Stimulated activated CD4-positive, alpha-beta T cell treated with anti-CD3 and anti-CD28 coated beads, Interleukin-4, amount 100 ng/mL, for 48 hours (primary cell): Measurements from ENCODE around the gene TPK1.
"Not testable (repeated sequence)": the region's sequence is repeated elsewhere in the genome, so short reads cannot be mapped to it uniquely, and the experiment has no call there.

Experiments
- DNase-seq, 2 donors: peaks; one replicate each; pipeline ENCODE4 v3.0.0-alpha.2; 2020; ENCODE audit warnings: low read depth in 2 of 2

Gene TPK1

DNA sequence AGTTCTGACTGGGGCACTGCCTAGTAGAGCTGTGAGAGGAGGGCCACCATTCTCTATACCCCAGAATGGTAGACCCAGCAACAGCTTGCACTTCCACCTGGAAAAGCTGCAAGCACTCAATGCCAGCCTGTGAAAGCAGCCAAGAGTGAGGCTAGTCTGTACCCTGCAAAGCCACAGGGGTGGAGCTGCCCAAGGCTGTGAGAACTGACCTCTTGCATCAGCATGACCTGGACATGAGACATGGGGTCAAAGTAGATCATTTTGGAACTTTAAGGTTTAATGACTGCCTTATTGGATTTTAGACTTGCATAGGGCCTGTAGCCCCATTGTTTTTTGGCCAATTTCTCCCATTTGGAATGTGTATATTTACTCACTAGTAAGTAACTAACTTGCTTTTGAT, 206.3 kb downstream of the TPK1 start:
- no peak for DNase-seq

DNA sequence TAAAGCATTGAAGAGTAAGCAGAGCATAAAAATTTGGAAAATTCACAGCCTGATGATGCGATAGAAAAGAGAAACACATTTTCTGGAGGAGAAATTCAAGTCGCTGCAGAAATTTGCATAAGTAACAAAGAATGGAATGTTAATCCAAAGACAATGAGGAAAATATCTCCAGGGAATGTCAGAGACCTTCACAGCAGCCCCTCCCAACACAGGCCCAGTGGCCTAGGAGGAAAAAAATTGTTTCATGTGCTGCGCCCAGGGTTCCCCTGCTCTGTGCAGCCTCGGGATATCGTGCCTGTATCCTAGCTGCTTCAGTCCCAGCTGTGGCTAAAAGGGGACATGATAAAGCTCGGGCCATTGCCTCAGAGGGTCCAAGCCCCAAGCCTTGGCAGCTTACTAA, 206.8 kb downstream of the TPK1 start:
- DNase-seq, result no peak

DNA sequence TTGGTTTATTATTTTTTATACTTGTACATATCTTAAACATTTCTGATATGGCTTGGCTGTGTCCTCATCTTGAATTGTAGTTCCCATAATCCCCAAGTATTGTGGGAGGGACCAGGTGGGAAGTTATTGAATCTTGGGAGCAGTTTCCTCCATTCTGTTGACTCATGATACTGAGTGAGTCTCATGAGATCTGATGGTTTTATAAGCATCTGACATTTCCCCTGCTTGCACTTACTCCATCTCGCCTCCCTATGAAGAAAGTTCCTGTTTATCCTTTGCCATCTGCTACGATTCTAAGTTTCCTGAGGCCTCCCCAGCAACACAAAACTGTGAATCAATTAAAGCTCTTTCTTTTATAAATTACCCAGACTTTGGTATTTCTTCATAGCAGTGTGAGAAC, 207.7 kb downstream of the TPK1 start:
- DNase-seq, result no peak

DNA sequence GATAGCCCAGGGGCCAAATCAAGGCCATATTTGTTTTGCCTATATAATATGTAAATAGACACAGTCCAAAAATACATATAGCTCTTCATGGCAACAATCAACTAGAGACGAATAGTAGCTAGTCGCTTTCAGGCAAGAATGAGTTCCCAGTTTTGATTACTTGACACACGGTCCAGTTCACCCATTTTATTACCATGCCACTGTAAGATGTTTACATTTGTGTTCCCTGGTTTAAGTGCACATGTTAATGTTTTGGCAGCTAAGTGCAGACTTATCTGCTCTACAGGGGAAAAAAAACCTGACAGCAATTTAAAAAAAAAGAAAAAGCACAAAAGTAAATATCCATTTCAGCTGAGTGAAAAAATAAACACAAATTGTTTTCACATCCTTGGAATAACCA, 213.1 kb downstream of the TPK1 start:
- DNase-seq, result no peak

DNA sequence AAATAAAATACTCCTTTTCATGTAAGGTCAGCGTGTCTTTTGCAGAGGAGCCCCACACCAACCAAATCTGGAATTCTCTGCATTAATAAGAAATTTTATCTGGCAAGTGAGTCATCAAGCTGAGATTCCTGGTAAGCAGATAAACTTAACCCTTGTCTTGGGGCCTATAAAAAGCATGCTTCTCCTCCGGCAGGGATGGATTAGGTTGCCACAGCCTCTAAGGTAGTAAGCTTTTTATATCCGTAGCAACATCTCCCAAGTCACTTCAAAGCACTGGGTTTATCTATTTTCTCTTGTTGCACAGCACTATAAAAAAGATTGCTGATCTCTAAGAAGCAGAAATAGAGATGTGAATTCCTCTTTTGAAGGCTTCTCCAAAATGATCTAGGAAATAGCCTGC, 229.6 kb downstream of the TPK1 start:
- DNase-seq, result no peak

DNA sequence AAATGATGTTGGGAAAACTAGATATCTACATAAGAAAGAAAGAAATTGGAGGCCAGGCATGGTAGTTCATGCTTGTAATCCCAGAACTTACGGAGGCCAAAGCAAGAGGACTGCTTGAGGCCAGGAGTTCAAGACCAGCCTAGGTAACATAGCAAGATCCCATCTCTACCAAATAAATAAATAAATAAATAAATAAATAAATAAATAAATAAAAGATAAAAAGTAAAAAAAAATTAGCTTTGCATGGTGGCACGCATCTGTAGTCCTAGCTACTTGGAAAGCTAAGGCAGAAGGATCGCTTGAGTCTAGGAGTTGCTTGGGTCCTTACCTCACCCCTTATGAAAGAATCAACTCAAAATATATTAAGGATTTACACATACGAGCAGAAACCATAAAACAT, 238.9 kb downstream of the TPK1 start:
- DNase-seq, result no peak

DNA sequence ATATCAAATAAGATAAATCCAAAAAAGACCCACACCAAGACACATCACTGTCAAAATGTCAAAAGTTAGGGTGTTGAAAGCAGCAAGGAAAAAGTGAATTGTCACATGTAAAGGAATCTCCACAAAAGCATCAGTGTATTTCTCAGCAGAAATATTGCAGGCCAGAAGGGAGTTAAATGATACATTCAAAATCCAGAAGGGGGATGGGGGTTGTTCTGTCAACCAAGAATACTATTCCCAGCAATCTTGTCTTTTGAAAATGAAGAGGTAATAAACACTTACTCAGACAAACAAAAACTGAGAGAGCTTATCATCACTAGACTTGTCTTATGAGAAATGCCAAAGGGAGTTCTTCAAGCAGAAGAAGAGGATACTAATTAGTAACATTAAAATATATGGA, 241.3 kb downstream of the TPK1 start:
- DNase-seq, result no peak

DNA sequence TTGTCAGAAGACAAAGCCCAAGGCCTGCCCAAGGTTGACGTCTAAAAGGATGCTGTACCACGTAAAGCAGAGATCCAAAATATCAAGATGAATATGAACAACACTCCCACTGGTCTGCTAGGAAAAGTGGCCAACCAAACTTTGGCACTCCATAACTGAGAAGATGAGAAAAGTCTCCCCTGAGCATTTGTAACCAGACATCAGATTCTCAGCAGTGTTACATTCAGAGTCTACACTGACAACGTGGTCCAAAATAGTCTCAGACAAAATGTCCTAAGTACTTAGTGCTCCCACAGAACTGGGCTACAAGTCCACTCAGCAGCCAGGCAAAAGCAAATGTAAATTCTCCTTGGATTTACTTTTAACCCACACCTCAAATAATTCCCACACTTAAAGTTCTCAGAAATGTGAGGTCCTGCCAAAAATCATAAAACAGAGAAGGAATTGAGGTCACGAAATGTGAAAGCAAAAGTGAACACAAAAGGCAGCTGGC, 247.2 kb downstream of the TPK1 start:
- DNase-seq, result no peak

DNA sequence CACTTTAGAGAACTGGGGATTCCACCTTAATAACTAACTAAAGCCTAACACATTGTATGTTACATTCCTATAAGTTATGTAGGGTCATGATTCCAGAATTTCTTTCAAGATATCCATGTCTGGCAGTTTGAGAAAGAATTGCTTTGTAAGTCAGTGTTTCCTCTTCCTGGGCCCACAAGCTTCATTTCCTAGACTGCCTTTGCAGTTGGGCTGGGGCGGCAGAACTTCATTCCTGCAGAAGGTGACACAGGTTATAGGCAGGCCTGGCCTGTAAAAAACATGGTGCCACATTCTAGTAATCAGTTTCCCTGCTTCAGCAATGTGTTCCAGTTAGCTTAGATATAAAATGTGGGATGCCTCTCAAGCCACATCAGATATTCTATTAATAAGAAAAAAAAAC, 248.2 kb downstream of the TPK1 start:
- no peak for DNase-seq

DNA sequence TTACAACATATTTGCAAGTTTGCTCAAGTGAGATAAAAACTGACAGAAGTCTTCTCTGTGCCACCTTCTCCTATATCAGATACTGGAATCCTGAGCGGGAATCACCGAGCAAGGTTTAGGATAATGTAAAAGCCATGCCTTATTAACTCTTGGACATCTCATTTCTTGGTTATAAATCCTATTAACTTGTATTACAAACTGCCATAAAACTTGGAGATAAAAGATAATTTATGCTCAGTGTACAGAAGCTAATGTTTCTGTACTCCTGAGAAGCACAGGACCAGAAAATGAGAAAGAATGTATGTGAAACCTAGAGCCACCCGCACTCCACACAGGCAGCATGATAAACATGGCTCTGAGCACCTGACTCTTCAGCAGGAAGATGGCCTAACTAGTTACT, 251.1 kb downstream of the TPK1 start:
- DNase-seq, result no peak

DNA sequence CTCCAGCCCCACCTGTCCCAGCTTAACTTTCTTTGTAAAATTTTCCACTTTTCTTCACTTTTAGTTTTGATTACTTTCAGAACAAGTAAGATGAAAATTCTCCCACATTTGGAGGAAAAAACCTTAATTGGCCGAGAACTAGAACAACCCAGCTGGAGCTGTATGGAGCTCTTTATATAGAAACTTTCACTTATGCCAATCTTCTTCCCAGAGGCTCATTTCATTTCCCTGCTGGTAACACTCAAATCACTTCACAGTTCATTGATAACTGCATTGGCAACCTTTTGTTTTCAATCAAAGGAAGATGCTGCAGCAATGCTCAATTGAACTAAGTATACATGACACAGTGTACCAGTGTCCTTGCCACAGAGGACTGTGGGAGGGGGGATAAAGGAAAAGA, 256.2 kb downstream of the TPK1 start:
- no peak for DNase-seq

DNA sequence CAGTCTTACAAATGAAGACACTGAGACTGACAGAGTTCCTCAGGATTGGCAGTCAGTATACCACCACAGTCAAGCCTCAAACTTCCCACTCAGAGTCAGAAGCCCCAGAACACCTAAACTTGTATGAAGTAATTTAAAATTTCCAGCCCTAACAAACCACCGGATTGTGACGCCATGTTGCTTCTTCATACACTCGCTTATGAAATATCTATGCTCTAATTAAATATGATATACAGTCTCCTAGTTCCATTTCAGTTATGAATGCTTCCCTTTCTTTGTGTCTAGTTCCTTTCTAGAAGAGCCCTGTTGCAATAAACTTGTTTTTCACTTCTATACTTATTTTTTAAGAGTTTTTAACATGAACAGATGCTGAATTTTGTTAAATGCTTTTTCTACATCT, 260.4 kb downstream of the TPK1 start:
- no peak for DNase-seq

DNA sequence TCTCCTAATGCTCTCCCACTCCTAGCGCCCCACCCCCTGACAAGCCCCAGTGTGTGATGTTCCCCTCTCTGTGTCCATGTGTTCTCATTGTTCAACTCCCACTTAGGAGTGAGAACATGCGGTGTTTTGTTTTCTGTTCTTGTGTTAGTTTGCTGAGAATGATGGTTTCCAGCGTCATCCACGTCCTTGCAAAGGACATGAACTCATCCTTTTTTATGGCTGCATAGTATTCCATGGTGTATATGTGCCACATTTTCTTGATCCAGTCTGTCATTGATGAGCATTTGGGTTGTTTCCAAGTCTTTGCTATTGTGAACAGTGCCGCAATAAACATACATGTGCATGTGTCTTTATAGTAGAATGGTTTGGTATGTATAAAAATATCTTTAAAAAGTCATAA, 261.1 kb downstream of the TPK1 start:
- not testable (repeated sequence) for DNase-seq

DNA sequence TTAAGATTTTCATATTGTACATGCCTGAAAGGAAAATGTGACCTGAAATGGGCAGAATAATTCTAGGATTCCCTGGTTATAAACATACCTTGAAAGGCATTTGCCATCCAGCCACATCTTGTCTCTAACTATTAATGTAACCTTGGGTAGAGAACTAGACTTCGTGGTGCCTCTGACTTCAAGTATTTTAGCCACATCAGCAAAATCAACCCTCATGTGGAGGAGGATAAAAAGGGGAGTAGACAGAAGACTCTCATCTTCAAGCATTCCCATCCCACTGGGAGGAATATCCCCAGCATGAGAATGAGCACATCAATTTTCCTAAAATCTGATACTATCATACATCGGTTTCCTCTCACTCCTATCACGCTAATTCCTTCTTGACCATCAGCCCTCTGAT, 267.6 kb downstream of the TPK1 start:
- DNase-seq, result no peak

DNA sequence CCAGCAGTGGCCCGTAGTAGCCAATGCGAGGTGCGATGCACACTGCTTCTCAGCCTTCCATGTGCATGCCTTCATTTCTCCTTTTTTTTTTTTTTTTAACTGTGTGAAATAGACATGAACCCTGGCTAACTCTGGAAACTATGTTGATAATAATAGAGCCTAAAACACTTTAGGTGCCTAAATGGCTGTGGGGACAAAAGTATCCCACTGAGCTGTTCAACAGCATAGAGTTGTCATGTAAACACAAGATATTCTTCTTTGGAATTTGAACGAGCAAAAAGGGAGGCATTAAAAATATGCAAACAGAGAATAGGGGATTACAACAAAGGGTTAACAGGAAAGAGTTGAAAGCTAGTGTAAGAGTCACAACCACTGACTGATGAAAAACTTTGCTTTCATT, 270.3 kb downstream of the TPK1 start:
- no peak for DNase-seq

DNA sequence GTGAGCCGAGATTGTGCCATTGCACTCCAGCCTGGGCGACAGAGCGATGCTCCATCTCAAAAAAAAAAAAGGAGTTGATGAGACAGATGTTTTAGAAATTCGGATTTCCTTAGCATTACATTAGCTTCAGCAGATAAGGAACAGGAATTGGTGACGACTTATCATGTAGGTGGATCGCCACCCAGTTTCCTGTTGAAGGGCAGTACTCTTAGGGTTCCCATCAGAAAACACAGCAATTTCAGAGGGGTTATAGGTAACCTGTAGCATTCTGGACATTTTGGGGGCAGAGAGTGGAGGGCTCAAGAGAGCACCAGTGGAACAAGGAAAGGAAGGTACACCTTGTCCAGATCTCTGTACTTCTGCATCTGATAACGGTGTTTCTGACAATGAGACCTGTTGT, 286.0 kb downstream of the TPK1 start:
- DNase-seq, result no peak

DNA sequence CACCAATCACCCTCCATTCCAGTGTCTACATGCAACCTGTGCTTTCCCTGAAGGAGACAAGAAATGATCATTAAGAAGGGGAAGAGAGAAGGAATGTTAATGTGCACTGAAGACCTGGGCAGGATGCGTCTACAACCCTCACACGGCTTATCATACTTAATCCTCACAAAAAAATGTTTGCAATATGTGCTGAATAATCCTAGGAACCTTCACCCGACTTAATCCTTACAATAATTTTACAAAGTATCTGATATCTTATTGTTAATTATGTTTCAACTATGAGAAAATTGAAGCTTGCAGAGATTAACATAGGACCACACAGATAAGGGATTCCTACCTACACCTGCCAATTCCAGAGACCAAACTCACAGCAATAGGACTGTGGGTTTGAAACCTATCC, 287.3 kb downstream of the TPK1 start:
- no peak for DNase-seq

DNA sequence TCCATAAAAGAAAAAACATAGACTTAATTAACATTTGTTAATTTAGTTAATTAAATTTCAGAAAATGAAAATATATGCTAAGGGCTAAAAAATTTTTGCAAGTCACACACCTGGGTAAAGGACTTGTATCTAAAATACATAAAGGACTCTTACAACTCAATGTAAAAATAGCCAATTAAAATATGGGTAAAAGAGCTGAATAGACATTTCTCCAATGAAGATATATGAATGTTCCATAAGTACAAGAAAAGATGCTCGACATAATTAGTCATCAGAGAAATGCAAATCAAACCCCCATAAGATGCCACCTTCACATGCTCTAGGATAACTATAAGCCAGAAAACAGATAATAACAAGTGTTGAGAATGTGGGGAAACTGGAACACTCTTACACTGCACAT, 288.0 kb downstream of the TPK1 start:
- DNase-seq, result no peak

DNA sequence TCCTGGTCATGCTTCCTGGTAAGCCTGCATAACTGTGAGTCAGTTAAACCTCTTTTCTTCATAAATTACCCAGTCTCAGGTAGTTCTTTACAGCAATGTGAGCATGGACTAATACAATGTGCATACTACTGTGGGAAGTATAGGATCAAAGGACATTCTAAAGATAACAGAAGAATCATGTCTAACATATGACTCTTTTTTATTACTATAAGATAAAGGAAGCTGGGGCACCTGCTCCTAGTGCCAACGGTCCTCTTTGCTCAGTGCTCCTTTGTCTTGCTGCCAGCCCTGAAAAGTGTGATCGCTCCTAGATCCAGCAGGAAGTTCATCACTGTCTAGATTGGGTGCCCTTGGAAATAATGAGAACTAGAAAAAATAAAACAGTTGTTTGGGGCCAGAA, 289.1 kb downstream of the TPK1 start:
- no peak for DNase-seq

DNA sequence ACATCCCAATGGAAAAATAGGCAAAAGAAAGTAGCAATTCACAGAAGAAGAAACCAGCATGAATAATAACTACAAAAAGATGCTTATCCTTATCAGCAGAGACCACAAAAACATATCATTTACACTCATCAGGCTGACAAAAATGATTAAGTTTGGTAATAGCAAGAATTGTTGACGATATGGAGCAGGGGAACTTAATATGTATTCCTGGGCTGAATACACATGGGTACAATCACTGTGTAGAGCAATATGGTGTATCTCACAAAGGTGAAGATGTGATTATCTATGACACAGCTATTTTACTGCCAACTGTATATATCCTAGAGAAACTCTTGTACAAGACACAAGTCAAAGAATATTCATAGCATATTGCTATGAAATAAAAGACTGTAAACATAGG, 290.5 kb downstream of the TPK1 start:
- DNase-seq, result no peak

DNA sequence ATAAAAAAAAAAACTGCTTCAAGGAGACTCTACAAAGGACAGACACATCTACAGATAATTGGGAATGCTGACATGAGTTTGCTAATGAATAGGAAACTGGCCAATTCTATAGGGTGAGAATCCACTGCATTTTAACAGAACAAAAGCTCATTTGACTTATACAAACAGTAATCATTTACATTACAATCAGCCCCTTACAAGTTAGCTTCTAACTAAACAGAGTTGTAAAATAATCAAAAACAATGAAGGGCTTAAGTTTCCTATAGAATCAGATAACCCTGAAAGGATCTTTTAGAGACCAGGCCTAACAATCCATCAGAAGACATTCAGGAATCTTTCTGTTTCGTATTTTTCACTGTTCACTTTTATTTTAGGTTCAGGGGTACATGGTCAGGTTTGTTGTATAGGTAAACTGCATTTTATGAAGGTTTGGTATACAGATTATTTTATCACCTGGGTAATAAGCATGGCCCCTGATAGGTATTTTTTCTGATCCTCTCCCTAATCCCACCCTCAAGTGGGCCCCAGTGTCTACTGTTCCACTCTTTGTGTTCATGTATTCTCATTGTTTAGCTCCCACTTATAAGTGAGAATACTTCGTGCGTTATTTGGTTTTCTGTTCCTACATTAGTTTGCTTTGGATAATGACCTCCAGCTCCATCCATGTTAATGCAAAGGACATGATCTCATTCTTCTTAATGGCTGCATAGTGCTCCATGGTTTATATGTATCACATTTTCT, 301.0 kb downstream of the TPK1 start:
- no peak for DNase-seq

DNA sequence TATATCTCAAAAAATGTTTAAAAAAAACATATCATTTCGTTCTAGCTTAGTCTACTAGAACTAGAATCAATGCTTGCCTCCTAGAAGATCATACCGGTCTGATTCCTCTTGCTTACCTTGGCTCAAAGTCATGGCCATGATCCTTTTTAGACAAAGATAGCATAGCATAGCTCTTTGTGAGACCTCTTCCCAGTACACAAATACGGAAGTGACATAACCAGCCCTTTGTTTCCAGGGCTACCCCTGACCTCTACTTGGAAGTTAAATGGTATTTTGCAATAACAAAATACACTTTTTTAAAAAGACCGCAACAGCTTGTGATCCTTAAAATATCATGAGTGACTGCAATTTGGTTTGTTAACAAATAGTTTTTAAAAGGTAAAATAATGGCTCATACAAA, 301.7 kb downstream of the TPK1 start:
- DNase-seq, result no peak

DNA sequence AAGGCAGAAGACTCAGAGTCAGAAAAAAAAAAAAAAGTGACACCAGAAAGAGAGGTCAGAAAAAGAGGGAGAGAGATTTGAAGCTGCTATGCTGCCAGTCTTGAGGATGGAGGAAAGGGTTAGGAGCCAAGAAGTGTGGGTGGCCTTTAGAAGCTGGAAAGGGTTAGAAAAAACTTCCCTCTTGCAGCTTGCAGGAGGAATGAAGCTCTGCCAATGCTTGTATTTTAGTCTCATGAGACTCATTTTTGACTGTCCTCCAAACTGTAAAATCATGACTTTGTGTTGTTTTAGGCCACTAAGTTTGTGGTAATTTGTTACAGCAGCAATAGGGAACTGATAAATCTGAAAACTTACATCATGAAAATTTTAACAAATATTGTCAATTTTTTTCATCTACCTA, 304.7 kb downstream of the TPK1 start:
- no peak for DNase-seq

DNA sequence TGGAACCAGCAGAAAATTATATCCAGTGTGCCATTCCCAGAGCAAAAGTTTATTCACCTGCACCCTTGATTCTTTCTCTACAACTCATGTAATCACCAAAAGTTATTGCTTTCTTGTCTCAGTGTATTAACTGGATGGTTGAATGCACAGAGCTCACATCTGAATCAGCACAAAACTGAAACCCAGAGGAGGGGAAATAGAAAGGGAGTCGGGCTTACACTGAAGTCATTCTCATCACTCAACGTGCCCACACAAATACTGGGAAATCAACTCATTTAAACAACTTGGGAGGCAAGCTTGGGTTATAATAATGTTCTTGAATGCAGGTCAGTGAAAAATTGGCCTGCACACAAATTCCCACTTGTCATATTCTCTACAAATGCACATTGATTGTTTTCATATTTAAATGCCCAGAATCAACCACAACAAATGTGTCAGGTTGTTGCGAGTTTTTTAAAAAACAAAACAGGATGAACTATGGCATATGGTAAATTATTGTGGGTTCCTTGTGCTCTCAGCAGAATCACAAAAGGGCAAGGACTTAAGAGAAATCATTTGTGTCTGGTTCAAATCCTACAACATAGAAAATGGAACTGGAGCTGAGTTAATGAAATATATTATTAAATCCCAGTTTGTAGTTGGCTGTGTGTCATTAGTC, 306.5 kb downstream of the TPK1 start:
- DNase-seq, result no peak
